Right lung (tissue), 5 donors: Measurements from ENCODE around the gene CADPS2. TPM values are rescaled to one million over a fixed set of nuclear protein-coding genes. Genes with fewer than 3 reads are reported as not detected.

ENCODE experiments used
- DNase-seq, 2 donors: peaks; one replicate each; pipeline ENCODE4 v3.0.0-alpha.2; 2013
- polyA plus RNA-seq, 5 donors: library from polyadenylated mRNA; unstranded; fragments of 120-200 nt; gene quantifications; one replicate each; pipeline versions ENCODE4 v1.2.1 to v1.2.3, GENCODE V29; 2013; ENCODE audit warnings: inconsistent platforms in 1 of 5, low replicate concordance in 1 of 5; ENCODE audit not compliant: insufficient read length in 5 of 5, insufficient read depth in 1 of 5

CADPS2 gene
- polyA plus RNA-seq, 5 donors: 53.5 to 79.9 (median 73.9) TPM

DNA sequence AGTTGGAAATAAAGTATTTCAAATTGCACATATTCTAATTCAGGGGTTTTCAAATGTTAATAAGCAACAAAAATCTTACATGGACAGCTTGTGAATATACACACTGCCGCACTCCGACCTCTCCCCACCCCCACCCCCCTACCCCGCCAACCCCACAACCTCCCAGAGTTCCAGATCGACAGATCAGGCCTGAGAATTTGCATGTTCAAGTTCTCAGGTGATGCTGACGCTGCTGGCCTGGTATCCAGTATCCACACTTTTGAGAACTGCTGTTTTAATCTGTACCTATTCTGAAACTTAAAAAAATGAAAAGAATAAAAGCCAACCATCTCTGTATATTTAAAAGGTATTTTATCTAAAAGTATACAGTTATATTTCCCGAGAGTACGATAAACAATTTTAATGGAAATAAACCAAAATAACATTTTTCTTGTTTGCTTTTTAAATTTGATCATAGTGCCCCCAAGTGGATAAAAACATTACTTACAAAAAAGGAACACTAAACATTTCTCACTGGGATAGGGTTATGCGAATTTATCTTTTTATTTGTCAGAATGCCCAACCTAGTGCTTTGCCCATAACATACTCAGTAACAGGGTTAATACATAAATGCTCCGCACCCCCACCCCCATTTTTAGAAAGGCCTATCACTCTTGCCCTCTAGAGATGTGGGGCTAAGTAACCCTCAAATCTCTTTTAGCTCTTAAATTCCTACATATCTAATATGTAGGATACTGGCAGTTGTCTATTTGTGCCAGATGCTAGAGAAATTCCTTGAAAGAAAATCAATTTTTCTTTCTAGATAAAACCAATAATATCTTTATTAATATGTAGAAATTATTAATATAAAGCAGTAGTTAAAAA, 353.6 kb downstream of the CADPS2 start:
- DNase-seq: no peak

DNA sequence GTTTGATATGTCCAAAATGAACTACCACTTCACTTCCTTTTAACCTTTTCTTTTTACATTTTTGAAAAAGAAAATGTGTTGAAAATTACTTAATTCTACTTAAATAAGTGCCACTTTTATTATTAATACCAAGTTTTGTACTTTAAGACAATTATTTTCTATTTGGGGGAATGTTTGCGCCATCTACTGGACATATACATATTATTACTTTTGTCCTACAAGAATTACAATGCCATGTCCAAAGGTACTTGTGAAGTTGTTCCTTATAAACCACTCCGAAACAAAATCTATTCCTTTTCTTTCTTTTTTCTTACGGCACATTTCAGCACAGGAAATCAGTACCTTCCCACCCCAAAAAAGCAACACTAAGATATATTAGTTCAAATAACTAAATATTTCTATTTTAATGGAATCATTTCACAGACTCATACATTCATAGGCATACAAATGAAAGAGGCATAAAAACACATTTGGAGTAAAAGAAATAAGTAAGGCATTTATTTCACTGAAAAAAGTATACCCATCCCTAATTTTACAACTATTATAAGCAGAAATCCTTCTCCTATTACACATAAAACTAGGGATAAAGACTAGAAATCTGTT, 357.3 kb downstream of the CADPS2 start:
- DNase-seq: no peak

DNA sequence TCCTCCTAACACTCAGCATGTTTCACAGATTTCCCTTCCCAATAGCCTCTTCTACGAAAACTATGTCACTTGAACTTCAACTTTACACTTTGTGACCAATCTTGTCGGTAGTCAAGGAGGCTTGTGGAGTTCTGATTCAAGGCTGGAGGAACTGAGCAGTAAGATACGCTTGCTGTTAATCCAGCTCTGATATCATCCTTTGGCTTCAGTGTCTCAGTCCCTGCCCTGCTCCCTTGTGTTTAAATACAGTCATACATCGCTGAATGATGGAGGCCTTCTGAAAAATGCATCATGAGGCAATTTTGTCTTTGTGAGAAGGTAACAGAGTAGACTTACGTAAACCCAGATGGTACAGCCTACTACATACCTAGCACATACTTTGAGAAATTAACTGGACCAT, 360.9 kb downstream of the CADPS2 start:
- DNase-seq: no peak

DNA sequence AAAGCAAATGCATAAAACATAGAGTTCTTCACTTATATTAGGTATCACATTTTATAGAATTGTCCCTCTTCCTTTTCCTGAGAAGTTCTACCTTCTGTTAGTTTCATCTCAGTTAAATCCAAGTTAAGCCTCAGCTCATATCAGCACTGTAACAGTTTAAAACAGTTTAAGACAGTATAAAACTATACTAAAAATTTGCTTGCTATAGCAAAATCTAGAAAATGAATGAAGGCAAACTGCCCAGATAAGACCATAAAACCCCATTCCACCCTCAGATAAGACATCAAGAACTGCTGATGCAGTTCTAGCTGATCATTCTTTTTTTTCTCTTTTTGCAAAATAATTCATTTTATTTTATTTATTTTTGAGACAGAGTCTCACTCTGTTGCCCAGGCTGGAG, 364.5 kb downstream of the CADPS2 start:
- DNase-seq: no peak

DNA sequence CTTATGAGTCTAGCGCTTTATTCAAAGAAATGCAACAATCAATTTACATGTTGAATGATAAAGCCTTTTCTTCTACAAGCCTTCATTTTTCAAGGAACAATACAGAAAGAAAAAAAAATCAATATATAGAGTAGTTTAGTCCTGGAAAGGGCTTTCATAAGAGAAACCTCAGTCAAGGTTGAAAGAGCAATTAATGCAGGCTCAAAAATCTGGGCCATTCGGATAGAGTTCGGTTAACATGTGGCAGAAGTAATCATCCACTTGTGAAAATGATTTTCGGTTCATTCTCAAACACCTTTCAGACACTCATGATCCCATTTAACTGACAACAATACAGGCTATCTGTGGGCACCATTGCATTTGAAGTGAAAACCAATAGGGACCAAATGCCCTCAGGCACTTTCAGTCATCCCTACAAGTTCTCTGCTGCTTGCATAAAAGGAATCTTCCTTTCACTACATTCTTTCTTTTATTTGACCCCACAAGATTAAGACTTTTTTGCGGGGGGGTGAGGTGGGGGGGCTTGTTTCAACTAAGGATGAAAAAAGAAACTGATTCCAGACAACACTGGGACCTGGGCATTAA, 365.2 kb downstream of the CADPS2 start:
- DNase-seq: no peak

DNA sequence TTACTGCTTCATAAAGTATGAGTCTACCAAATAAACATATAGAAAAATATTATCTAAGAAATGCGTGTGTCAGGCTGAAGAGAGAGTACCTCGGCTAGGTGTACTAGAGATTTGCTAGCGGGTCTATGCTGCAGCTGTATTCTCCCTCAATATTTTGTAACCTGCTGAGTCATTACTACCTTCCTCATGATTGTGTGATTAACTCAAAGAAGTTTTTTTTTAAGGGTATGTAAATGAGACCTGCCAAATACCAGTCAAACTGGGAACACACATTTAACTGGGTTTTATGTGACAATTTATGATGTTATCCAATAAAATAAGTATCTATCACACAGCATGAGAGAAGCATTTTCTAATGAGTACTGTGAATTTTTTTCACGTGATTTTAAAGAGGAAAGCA, 367.8 kb downstream of the CADPS2 start:
- DNase-seq: no peak

DNA sequence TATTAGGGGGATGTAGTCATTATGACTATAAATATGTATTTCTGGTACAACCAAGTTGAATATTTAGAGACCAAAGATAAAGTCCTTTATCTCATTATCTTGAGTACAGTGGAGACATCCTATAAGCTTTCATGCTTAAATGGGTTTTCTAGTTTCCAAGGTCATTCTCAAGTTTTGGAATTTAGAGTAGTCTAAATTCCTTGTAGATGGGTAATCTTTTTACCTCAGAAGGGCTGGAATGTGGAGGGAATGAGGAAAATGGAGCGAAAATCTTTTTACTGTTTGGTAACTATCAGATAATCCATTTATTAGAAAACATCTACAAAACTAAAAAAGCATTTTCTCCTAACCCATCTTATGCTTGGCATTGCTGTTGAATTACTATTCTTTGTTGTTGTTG, 368.7 kb downstream of the CADPS2 start:
- no peak for DNase-seq

DNA sequence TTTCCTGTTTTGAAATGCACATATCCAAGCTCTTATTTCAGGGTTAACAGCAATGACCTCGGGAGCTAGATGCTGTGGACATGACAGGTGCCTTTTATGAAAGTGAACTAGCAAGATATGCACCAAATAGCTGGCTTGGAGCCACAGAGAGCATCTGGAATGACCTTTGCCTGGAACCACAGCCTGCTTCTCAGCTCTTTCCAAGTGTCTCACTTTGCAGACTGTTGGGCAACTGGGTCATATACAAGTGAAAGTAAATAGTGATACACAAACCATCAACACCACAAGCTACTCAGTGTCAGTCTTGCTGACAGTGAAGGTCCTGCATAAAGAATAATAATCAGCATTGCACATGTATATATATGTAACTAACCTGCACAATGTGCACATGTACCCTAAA, 370.9 kb downstream of the CADPS2 start:
- no peak for DNase-seq

DNA sequence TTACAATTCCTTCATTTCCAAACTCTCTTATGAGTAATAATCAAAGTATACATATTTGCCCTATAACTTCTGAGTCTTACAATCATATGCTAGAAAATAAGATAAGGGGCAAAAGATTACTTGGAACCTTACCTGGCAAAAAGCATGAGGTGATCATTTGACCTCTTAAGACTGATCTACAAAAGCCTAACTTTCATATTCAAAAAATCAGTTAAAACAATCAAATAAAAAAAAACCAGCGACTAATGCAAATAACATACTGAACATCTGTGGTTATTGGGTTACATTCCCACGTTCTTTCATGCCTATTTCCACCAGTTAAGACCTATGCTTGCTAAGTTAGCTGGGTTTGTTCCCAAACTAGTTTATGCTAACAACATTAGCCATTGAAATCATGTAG, 375.0 kb downstream of the CADPS2 start:
- DNase-seq: no peak

DNA sequence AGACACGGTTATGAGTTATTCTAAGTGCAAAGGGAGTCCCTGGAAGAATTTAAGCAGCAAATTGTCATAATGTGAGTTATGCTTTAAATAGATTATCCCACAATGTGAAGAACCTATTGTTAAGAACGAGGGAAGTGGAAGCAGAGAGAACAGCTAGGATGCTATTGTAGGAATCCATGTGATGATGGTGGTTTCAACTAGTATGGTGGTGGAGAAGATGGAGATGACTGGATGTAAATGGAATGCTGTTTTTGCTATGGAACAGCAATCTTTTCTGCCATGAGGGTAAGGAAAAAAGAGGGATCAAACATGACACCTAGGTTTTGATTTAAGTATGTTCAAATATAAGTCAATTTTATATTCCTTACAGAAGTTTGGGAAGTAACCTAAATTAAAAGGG, 378.7 kb downstream of the CADPS2 start:
- DNase-seq: no peak

DNA sequence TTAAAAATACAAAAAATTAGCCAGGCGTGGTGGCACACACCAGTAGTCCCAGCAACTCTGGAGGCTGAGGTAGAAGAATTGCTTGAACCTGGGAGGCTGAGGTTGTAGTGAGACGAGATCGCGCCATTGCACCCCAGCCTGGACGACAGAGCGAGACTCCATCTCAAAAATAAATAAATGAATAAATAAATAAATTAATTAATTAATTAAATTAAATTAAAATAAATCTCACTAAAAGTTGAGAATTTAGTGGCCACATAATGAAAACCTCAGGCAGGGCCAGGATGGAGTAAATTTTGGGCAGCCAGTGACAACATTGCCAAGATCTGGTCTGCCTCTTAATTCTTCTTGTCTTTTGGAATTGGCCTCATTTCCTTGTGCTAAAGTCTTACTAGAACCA, 394.3 kb downstream of the CADPS2 start:
- no peak for DNase-seq

DNA sequence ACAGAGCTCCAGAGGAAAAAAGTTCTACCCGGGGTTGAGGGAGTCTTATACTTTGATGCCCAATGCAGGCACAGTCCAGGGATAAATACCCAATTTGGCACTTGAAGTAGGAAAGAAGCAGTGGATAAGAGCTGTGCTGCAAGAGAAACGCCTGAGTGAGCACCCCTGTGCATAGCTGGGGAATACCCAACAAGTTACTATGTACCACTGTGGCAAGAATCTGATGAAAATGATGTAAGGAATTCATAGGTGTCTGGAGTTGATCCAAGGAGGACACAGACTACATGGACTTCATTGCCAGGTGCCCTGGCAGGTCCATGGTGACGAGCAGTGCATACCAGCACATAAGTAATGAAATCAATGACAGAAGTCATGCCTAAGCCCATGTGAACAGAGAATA, 398.0 kb downstream of the CADPS2 start:
- DNase-seq: no peak

DNA sequence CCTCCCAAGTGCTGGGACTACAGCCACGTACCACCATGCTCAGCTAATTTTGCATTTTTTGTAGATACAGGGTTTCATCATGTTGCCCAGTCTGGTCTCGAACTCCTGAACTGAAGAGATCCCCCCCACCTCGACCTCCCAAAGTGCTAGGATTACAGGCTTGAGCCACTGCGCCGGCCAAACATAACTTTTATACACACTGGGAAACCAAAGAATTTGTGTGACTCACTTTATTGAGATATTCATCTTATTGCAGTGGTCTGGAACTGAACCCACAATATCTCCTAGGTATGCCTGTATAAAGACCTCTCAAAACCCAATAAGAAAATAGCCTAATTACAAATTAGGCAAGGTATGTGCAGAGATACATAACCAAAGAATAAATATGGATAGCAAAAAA, 399.1 kb downstream of the CADPS2 start:
- DNase-seq: no peak

DNA sequence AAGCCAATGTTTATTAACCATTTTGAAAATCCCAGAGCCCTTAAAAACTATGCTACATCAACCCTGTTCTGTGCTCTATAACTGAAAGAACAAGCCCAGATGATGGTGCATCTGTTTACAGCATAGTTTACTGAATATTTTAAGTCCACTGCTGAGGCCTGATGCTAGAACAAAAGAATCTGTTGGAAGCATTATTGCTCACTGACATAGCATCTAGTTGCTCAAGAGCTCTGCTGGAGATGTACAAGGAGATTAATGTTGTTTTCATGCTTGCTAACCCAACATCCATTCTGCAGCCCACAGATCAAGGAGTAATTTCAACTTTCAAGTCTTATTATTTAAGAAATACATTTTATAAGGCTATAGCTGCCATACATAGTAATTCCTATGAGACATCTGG, 400.4 kb downstream of the CADPS2 start:
- no peak for DNase-seq

DNA sequence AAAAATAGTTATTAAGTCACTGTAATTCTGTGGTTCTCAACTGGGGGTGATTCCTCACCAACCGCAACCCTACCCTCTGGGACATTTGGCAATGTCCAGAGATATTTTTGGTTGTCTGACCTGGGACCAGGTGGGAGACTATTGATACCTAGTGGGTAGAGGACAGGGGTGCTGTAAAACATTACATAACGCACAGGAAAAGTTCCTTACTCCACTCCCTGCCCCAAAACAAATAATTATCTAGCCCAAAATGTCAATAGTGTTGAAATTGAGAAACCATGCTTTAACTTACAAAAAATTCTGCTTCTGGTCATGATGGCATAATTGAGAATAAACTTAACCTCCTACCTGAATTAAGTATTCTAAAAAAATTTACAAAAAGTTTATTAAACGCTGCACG, 404.0 kb downstream of the CADPS2 start:
- no peak for DNase-seq

DNA sequence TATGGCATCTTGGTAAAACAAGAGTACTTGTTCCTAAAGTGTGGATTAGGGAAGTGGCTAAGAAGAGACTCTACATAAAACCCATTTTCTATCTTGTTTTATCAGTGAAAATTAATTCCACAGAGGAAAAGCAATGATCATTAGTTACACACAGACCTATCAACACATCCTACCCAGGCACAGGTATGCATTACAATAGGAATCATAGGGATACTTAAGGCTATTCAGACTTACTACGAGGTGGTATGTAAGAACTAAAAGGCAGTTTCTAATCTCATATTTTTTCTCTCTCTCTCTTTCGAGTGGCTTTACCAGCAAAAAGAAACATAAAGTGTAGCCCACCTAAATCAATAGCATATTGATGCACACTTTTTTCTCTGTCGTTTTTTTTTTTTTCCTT, 415.4 kb downstream of the CADPS2 start:
- DNase-seq: no peak

DNA sequence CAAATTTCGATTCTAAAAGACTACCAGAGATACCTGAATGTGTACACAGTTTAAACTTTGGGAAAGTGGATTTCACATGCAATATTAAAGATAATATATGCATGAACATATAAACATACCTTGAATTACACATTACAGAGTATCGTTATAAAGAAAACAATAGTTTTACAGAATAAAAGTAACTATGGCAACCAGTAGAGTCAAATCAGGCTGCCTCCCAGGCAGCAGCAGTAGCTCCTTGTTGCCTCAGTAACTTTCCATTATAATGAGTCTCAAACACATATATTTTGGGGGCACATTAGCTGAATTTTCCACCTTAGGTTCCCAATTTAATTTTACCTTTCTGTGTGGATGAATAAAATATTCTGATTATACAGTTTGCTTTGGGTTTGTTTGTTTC, 417.3 kb downstream of the CADPS2 start:
- no peak for DNase-seq

DNA sequence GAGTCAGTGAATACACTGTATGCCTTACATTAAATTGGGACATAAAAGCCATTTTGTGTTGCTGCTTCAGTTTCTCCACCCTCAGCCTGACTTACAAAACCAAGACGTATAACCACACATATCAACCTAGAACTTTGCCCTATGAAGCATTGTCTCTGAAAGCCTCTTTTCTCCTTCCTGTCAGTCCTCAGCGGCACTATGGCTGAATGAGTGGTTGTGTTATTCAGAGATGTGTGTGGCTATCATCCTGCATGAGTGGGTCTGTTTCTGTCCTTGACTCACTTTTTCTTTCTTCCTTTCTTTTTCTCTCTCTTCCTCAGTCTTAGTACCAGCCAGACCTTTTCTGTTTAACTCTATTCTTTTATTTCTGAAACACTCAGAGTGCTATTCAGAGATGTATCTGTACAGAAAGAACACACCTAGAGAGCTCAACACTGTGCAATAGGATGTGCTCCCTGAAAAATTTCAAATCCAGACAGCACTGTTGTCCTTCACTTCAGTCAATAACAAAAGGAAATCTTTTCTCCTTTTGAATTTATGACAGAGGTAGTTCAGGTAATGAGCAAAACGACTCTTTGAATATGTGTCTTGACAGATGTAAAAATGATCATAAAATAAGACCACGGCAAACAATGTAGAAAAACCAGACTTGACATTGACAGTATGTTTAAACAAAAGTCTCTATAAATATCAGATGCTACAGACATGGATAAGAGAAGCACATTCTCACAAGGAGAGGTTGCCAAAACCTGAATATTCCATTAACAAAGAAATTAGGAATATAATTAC, 418.4 kb downstream of the CADPS2 start:
- DNase-seq: no peak

DNA sequence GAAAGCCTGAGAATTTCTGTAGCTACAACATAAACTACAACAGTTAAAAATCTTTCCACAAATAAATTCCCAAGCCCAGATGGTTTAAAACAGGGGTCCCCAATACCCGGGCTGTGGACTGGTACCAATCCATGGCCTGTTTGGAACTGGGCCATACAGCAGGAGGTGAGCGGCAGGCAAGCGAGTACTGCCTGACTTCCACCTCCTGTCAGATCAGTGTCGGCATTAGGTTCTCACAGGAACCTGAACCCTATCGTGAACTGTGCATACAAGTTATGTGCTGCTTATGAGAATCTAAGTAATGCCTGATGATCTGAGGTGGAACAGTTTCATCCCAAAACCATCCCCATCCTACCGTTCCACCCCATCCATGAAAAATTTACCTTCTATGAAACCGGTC, 421.0 kb downstream of the CADPS2 start:
- no peak for DNase-seq

DNA sequence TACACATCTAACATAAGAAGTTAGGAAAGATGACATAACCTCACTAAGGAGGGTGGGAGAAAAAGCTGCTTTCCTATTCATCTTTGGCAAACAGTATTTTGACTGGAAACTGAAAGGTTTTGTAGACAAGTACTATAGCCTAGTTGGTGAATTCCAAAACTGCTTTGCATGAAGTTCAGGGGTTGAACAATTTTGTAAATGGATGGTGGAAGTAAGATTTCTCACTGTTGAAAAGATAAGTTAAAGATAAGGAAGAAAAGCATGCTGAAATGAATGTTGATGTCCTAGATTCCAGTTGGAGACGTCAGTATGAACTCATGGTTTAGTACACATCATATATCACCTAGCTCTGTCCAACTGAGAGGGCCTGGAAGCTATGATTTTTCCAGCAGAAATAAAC, 422.6 kb downstream of the CADPS2 start:
- no peak for DNase-seq

DNA sequence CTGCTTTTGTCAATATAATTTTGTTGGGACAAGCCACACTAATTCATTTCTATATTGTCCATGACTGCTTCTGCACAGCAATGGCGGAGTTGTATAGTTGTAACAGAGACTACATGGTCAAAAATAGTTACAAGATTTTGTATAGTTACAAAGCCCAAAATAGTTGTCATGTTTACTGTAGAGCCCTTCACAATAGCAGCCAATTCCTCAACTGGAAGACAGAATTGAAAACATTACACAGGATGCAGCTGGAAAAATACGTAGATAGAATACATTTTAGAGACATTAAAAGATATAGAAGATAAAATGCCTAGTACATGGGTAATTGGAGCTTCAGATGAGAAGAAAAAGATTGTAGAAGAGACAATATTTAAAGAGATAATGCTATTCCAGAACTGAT, 425.3 kb downstream of the CADPS2 start:
- no peak for DNase-seq

DNA sequence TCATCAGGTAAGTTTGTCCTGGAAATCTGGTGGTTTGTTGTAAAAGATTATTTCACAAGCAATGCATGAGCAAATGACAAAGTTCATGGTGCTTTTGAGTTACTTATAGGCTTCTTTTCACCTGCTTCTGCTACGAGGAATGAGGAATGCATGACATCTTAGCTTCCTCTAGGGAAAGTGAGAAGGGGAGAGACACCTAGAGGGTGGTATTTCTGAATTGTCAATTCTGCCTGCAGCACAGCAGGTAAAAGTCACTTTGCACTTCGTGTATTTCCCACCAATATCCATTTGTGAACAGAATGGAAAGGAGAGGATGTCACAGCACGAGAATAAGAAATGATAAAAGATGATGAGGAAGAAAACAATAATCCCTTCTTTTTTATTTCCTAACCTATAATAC, 428.3 kb downstream of the CADPS2 start:
- no peak for DNase-seq

DNA sequence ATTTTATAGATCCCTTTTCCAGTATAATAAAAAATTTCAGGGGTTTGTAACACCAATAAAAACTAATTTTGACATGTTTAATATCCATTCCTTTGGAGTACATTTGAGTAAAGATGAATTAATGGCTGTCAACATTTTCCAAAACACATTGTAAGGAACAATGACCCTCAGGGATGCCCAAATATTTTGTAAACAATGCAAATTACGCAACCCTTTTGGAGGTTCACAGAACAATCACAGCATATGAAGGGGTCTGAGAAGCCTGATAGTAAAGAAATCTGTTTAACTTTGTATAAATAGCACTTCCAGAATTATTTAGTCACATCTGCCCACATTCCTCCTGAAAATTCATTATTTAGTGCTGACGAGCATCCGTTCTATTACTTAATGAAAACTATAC, 428.9 kb downstream of the CADPS2 start:
- DNase-seq: no peak
